Activated B cell treated with CpG ODN at 0.5 μM for 24 hours (primary cell): ENCODE measurements around the gene HPSE2. TPM values are rescaled to one million over a fixed set of nuclear protein-coding genes. Genes with fewer than 3 reads are reported as not detected.
A peak's percentile ranks its signal among the peaks of the same experiment; 100 is the strongest.

Experiments used
- ATAC-seq: fragments of 200-7000 bp; cut with Tn5 transposase; one replicate; pipeline ENCODE4 v1.10.0; 2021; ENCODE audit warnings: low read depth, mild to moderate bottlenecking, moderate library complexity
- CTCF ChIA-PET: fragments of 350-600 bp; sonication (Branson Sonifier 250); formaldehyde crosslinking; loops from one replicate; lab custom pipeline; 2021; ENCODE audit warnings: antibody characterized with exemption; lab: Charles Lee
- POLR2A ChIA-PET: fragments of 350-600 bp; sonication (Branson Sonifier 250); formaldehyde crosslinking; loops from one replicate; lab custom pipeline; 2021; ENCODE audit warnings: antibody characterized with exemption; lab: Charles Lee
- DNase-seq: peaks from one replicate; pipeline ENCODE4 v3.0.0; 2022
- H3K27ac Mint-ChIP-seq: one replicate; pipeline ENCODE4 v1.8.0; 2020; ENCODE audit warnings: mixed read lengths
- H3K27me3 Mint-ChIP-seq: one replicate; pipeline ENCODE4 v1.8.0; 2021; ENCODE audit warnings: mixed read lengths
- H3K36me3 Mint-ChIP-seq: one replicate; pipeline ENCODE4 v1.8.0; 2021; ENCODE audit warnings: low read depth, mixed read lengths
- H3K4me1 Mint-ChIP-seq: one replicate; pipeline ENCODE4 v1.8.0; 2021; ENCODE audit warnings: mixed read lengths
- H3K4me3 Mint-ChIP-seq: one replicate; pipeline ENCODE4 v1.8.0; 2020; ENCODE audit warnings: mild to moderate bottlenecking, mixed read lengths
- H3K9me3 Mint-ChIP-seq: one replicate; pipeline ENCODE4 v1.8.0; 2020; ENCODE audit warnings: mixed read lengths
- CTCF ChIP-seq: fragments of 200-600 bp; IDR thresholded peaks from one replicate; pipeline ENCODE4 v1.8.0; 2022; ENCODE audit warnings: antibody characterized with exemption, mild to moderate bottlenecking
- intact Hi-C: fragments of 100-400 bp; cut with micrococcal nuclease; formaldehyde crosslinking; loops from one replicate; pipeline ENCODE4 v1.15.1; 2024
- total RNA-seq: library from RNA; stranded (reverse); gene quantifications from 2 replicates; pipeline ENCODE4 v1.2.3, GENCODE V29; 2022

The HPSE2 gene
- total RNA-seq, 1 donor from 2014 or later = not detected

- ChIA-PET CTCF (no interaction called here), POLR2A (no interaction called here)
- Mint-ChIP-seq H3K4me1 (peaks cover 17% of the 10 kb centered on the region), H3K27me3 (no peaks in the 10 kb centered on the region), H3K27ac (no peak overlapping the region), H3K9me3 (no peaks in the 10 kb centered on the region), H3K36me3 (no peaks in the 10 kb centered on the region), H3K4me3 (no peak overlapping the region)
- no peak for TF ChIP-seq CTCF
- ATAC-seq (no peak), DNase-seq (no peak)
- intact Hi-C loops = no loop called here
Measured at GRCh38 chr10:98477861-98478260, 757.8 kb downstream of the HPSE2 start.

- no peaks in the 10 kb centered on the region for H3K36me3 Mint-ChIP-seq
- no peaks in the 10 kb centered on the region for H3K9me3 Mint-ChIP-seq
- ChIA-PET CTCF (interaction anchor here (1.2 kb wide), 1 partner anchor 154 kb away, joined by 3 read pairs; no protein-coding TSS in a partner anchor), POLR2A (no interaction called here)
- ATAC-seq (peak; percentile 25), DNase-seq (no peak)
- intact Hi-C loops = no loop called here
- no peaks in the 10 kb centered on the region for H3K27me3 Mint-ChIP-seq
- H3K4me3 Mint-ChIP-seq = no peak overlapping the region
- peaks cover 15% of the 10 kb centered on the region for H3K4me1 Mint-ChIP-seq
- TF ChIP-seq CTCF = no peak
- peak overlapping the region; percentile 65 for H3K27ac Mint-ChIP-seq
Measured at GRCh38 chr10:98474628-98475027, 761.0 kb downstream of the HPSE2 start.

- ATAC-seq = no peak
- intact Hi-C loops = no loop called here
- no peak for TF ChIP-seq CTCF
- no peak for DNase-seq
- ChIA-PET POLR2A (interaction anchor here (0.7 kb wide), 1 partner anchor 31 kb away, joined by 3 read pairs; no protein-coding TSS in a partner anchor), CTCF (interaction anchor here (2.3 kb wide), 1 partner anchor 774 kb away, joined by 11 read pairs; no protein-coding TSS in a partner anchor)
- no peak overlapping the region for H3K4me3 Mint-ChIP-seq
- H3K36me3 Mint-ChIP-seq = peaks cover 2% of the 10 kb centered on the region
- peaks cover 19% of the 10 kb centered on the region for H3K4me1 Mint-ChIP-seq
- peaks cover 2% of the 10 kb centered on the region for H3K27me3 Mint-ChIP-seq
- no peaks in the 10 kb centered on the region for H3K9me3 Mint-ChIP-seq
- no peak overlapping the region for H3K27ac Mint-ChIP-seq
Measured at GRCh38 chr10:98472196-98472595, 763.5 kb downstream of the HPSE2 start.

GRCh38 chr10:98470850-98471249, 764.8 kb downstream of the HPSE2 start:
- DNase-seq (no peak), ATAC-seq (no peak)
- Mint-ChIP-seq H3K4me3 (no peak overlapping the region), H3K9me3 (no peaks in the 10 kb centered on the region), H3K27ac (no peak overlapping the region), H3K36me3 (peaks cover 2% of the 10 kb centered on the region), H3K27me3 (peaks cover 4% of the 10 kb centered on the region), H3K4me1 (peaks cover 19% of the 10 kb centered on the region)
- CTCF ChIA-PET = interaction anchor here (2.3 kb wide), 1 partner anchor 776 kb away, joined by 11 read pairs; no protein-coding TSS in a partner anchor
- intact Hi-C loops = no loop called here
- TF ChIP-seq CTCF = no peak
- POLR2A ChIA-PET = no interaction called here

- Mint-ChIP-seq H3K9me3 (no peaks in the 10 kb centered on the region), H3K27me3 (peaks cover 7% of the 10 kb centered on the region), H3K36me3 (peaks cover 2% of the 10 kb centered on the region), H3K4me1 (peaks cover 10% of the 10 kb centered on the region), H3K27ac (no peak overlapping the region), H3K4me3 (no peak overlapping the region)
- POLR2A ChIA-PET = no interaction called here
- CTCF ChIA-PET = interaction anchor here (1.1 to 4.8 kb wide), 6 partner anchors 24 to 778 kb away, joined by 3 to 86 read pairs (median 5); no protein-coding TSS in a partner anchor
- intact Hi-C loops = loop anchor here (5.0 to 10.0 kb wide), 4 partner anchors 323 to 1148 kb away; partner anchors contain the start of gene GOT1
- TF ChIP-seq CTCF = no peak
- DNase-seq (no peak), ATAC-seq (no peak)
Measured at GRCh38 chr10:98469001-98469931, 766.4 kb downstream of the HPSE2 start.
